GM21515 (cell line): Measurements from ENCODE around the gene CPA5.
"Not testable (repeated sequence)": the region's sequence is repeated elsewhere in the genome, so short reads cannot be mapped to it uniquely, and the experiment has no call there.

Source experiments
- ATAC-seq: cut with Tn5 transposase; IDR thresholded peaks from one replicate; pipeline ENCODE4 v1.9.1; 2021; ENCODE audit not compliant: unreplicated experiment

Gene CPA5, protein sequence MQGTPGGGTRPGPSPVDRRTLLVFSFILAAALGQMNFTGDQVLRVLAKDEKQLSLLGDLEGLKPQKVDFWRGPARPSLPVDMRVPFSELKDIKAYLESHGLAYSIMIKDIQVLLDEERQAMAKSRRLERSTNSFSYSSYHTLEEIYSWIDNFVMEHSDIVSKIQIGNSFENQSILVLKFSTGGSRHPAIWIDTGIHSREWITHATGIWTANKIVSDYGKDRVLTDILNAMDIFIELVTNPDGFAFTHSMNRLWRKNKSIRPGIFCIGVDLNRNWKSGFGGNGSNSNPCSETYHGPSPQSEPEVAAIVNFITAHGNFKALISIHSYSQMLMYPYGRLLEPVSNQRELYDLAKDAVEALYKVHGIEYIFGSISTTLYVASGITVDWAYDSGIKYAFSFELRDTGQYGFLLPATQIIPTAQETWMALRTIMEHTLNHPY

GRCh38 chr7:130344271-130344866, at the start of gene CPA5:
Gene CPA5 (plus strand): TSS chr7:130344816. CDS start chr7:130346486, 1,670 bp downstream.
- ATAC-seq: no peak

GRCh38 chr7:130296221-130296951, 48.2 kb upstream of the CPA5 start:
- ATAC-seq: no peak

DNA sequence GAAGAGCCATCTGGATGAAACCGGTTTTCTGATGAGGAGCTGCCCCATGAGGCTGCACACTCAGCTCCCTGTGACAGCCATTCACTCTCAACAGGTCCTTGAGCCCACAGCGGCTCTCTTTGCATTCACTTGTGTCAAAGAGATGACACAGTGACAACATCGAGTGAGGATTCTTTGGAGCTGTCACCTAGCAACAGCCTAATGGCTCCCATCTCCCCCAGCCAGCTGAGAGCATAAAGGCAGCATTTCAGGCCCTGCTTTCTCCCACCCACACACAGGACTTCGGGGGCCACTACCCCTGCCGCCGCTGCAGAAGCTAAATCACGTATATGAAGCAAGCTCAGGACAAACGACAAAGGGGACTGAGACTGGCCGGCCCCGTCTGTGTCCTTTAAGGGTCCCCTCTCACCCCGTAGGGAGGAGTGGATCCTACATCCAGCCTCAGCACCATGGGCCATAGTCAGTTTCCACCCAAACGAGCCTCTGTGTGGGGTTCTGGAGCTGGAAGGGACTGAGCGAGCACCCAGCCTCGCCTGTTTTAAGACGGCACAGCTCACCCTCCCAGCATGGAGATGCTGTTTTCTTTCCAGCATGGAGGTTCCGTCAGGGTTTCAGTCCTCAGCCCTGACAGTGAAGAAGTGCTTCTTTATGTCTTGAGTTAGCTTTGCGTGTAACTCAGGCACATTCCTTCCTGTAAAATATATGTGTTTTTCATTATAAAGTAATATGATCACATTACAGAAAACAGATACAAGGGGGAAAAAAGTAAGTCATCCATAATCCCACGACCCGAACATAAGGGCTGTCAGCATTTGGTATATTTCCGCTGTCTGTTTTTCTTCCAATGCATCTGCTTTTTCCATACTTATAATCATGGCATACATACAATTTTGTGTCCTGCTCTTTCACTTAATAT, 46.7 kb upstream of the CPA5 start:
- no peak for ATAC-seq

DNA sequence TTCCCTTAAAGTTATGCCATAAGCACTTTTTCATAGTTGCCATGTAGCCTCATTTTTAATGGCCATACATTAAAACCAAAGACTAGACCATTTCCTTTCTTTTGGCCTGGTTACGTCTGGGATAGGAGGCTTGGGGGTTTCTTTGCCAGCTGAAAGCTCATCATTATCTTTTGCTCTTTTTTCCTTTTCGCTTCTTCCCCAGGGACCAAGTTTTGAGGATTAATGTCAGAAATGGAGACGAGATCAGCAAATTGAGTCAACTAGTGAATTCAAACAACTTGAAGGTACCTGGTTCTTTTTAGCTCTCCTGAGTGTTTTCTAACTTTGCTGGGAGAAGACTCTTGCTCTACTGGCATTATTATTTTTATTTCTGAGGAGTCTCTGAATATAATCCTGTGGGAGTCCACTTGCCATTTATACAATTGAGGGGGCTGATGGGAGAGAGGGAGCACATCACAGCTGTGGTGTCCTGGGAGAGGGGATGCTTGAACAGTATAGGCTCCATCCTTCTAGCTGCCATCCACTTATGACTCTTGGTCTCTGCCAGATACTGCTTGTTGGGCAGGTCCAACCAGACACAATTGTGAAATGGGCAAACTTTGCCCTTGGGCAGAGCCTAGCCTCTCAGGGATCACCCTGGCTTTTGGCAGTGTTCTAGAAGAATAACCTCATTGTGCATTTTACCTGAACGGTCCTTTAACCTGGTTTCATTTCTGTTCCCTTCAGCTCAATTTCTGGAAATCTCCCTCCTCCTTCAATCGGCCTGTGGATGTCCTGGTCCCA, 45.9 kb upstream of the CPA5 start:
- ATAC-seq: no peak

GRCh38 chr7:130299866-130300265, 44.8 kb upstream of the CPA5 start:
- ATAC-seq: no peak

- no peak for ATAC-seq
These were observed 43.1 kb upstream of the CPA5 start for GRCh38 chr7:130301501-130302020.

DNA sequence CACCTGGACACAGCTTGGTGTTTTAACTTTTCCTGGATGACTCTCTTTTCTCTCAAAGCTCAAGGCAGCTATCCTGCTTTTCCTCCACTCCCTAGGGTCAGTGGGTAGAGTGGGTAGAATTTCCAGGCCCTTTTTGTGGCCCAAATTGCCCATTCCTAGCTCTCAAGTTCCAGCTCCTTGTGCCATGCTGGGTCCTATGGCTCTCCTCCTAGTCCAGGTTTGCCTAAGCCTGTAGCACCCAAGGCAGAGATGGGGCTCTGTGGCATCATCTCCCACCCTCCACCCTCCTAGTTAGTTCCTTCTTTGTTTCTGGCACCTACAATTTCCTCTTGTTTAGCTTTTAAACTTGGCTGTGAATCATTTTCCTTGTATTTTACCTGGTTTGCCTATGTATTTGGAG, 42.0 kb upstream of the CPA5 start:
- ATAC-seq: no peak

DNA sequence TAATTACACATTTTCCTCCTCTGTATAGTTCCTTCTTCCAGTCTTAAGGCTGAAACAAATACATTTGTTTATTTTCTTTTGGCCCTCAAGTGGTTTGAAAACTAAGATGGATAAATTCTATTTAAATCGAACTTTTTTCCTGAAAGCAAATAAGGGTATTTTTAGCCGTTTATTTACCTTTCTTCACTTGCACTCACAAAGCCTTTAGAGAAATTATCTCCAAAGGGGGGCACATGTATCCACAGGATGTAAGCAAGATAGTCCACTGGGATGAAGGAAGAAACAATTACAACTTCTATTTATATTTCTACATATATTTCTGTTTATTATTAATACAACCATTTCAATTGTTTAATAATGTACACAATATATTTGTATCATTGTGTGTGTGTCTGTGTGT, 41.5 kb upstream of the CPA5 start:
- no peak for ATAC-seq

GRCh38 chr7:130303551-130303950, 41.1 kb upstream of the CPA5 start:
- no peak for ATAC-seq

GRCh38 chr7:130303982-130304381, 40.6 kb upstream of the CPA5 start:
- ATAC-seq: no peak

DNA sequence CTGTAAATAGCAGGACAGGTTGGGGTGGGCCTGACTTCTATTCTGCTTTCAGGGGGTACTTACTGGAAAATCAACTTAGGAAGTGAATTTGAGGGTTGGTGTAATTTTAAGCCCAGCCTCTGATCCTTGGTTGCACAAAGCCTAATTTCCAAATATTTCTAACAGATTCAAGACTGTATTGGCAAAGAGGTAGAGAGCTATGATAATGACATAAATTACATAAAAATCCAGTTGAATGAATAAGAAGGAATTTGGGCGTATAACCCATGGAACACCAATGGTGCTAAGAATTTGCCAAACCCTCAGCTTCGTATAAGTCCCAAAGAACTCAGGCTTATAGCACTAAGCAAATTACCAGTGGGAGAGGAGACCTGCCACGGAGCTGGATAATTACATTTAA, 39.7 kb upstream of the CPA5 start:
- no peak for ATAC-seq

DNA sequence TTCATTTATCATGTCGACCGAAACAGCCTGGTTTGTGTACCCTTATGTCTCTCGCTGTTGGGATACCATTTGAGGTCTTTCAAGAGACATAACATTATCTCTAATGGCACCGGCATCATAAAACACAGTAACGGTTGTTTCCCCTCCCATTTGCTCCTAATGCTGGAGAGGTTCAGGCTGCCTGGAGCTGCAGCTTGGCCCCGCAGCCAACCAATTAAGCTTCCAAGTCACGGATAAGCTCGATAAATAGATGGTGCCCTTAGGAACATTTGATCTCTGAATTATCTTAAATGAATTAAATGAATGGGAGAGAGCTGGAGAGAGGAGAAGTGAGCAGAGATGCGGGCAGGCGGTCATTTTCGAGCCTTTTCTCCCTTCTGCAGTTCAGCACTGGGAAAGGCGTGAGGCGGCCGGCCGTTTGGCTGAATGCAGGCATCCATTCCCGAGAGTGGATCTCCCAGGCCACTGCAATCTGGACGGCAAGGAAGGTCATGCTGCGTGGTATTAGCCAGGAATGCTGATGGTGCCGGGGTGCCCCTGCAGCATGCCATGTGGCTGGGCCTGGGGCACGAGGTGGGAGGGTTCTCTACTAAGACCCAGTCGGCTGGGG, 39.1 kb upstream of the CPA5 start:
- ATAC-seq: no peak

DNA sequence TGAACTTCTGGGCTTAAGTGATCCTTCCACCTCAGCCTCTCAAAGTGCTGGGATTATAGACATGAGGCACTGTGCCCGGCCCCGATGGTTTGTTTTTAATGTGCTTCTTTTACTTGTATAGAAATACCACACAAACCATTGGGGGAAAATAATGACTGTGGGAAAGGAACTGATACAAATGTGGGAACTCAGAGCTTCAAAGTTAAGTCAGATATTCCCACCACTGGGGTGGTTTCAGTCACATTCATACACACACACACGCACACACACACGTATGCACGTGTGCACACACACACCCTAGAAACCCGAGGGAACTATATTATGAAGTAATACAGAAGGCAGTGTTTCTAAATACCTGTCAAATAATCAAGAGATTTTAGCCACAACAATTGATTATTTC, 34.6 kb upstream of the CPA5 start:
- no peak for ATAC-seq

DNA sequence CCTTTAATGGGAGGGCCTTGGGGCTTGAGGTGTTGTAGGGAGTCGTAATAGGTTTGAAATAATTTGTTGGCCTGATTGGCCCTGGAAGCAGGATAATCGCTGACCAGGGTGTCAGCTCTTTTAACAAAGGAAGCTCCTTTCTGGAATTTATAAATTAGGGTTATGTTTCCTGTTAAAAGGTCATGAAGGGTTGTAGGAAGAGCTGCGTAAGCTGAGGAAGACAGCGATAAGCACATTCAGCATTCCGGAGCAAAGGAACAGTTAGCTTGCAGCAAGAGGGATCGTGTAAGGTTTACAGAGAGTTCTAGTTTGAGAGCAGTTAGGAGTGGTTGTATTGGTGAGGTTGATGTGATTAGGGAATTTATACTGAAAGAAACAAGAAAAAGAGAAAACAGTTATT, 30.3 kb upstream of the CPA5 start:
- no peak for ATAC-seq

DNA sequence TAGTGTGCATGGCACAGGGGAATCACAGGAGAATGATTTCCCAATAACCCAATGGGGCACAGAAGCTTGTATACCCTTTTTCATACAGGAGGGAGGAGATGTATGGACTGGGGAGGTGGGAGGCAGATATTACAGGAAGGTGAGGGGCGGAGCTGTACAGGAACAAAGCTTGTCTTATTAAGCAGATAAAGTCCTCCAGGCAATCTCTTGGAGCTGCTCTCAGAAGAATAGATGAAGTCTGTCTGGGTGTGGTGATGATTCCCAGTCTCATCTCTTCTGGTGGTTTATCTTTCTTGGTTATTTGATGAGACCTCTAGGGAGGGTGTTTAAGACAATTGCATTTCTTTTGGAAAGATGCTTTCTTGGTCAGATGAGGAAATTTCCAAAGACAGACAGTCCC, 25.1 kb upstream of the CPA5 start:
- ATAC-seq: no peak

- not testable (repeated sequence) for ATAC-seq
These were observed 22.9 kb upstream of the CPA5 start for GRCh38 chr7:130321542-130322229.

DNA sequence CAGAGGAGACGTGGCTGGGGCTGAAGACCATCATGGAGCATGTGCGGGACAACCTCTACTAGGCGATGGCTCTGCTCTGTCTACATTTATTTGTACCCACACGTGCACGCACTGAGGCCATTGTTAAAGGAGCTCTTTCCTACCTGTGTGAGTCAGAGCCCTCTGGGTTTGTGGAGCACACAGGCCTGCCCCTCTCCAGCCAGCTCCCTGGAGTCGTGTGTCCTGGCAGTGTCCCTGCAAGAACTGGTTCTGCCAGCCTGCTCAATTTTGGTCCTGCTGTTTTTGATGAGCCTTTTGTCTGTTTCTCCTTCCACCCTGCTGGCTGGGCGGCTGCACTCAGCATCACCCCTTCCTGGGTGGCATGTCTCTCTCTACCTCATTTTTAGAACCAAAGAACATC, 22.0 kb upstream of the CPA5 start:
- ATAC-seq: no peak

- ATAC-seq: no peak
These were observed 20.2 kb upstream of the CPA5 start for GRCh38 chr7:130324306-130324943.
